Liver (tissue), 9 donors: Measurements from ENCODE around the gene DDX25. TPM values are rescaled to one million over a fixed set of nuclear protein-coding genes. Genes with fewer than 3 reads are reported as not detected.

ENCODE experiments used
- DNase-seq: peaks from one replicate; pipeline ENCODE4 v3.0.0-alpha.2; 2017; ENCODE audit warnings: low spot score
- H3K27ac ChIP-seq, 2 donors: one replicate each; pipeline ENCODE4 v1.7.0; 2013; ENCODE audit warnings: inconsistent platforms in 2 of 2, low read length in 2 of 2, control low read depth in 1 of 2, low read depth in 1 of 2, mild to moderate bottlenecking in 1 of 2
- H3K27me3 ChIP-seq, 4 donors: one replicate each; pipeline versions ENCODE4 v1.6.1 to v1.7.0; 2013; ENCODE audit warnings: low read length in 3 of 4, inconsistent platforms in 1 of 4, mild to moderate bottlenecking in 1 of 4, moderate library complexity in 1 of 4; ENCODE audit not compliant: control insufficient read depth in 4 of 4, insufficient read depth in 4 of 4
- H3K36me3 ChIP-seq, 4 donors: one replicate each; pipeline versions ENCODE4 v1.6.1 to v1.7.0; 2013; ENCODE audit warnings: low read length in 3 of 4, mild to moderate bottlenecking in 3 of 4, low read depth in 1 of 4, moderate library complexity in 1 of 4; ENCODE audit not compliant: control insufficient read depth in 4 of 4, insufficient read depth in 3 of 4
- H3K4me1 ChIP-seq, 4 donors: one replicate each; pipeline versions ENCODE4 v1.6.1 to v1.7.0; 2013; ENCODE audit warnings: low read length in 3 of 4, mild to moderate bottlenecking in 3 of 4, moderate library complexity in 1 of 4; ENCODE audit not compliant: control insufficient read depth in 4 of 4, insufficient read depth in 4 of 4
- H3K4me3 ChIP-seq, 3 donors: one replicate each; pipeline versions ENCODE4 v1.6.1 to v1.7.0; 2013; ENCODE audit warnings: low read length in 3 of 3, control low read depth in 1 of 3, low read depth in 1 of 3, mild to moderate bottlenecking in 1 of 3
- H3K9ac ChIP-seq, 2 donors: one replicate each; pipeline ENCODE4 v1.7.0; 2013; ENCODE audit warnings: low read length in 2 of 2, mild to moderate bottlenecking in 2 of 2, moderate library complexity in 2 of 2, control low read depth in 1 of 2, low read depth in 1 of 2
- H3K9me3 ChIP-seq, 4 donors: one replicate each; pipeline versions ENCODE4 v1.6.1 to v1.7.0; 2013; ENCODE audit warnings: low read length in 3 of 4; ENCODE audit not compliant: control insufficient read depth in 4 of 4
- EGR1 ChIP-seq, 2 donors: IDR thresholded peaks; 2 replicates each; pipeline ENCODE4 v1.6.1; 2016 to 2018; ENCODE audit warnings: antibody characterized with exemption in 2 of 2, low read depth in 2 of 2
- FOXA1 ChIP-seq: IDR thresholded peaks from 2 replicates; pipeline ENCODE4 v1.6.1; 2016; ENCODE audit warnings: antibody characterized with exemption
- FOXA2 ChIP-seq: IDR thresholded peaks from 2 replicates; pipeline ENCODE4 v1.6.1; 2016; ENCODE audit warnings: antibody characterized with exemption
- GABPA ChIP-seq, 2 donors: IDR thresholded peaks in 1 of 2; conservative IDR thresholded peaks in 1 of 2; 2 replicates each; pipeline ENCODE4 v1.6.1; 2016; ENCODE audit warnings: antibody characterized with exemption in 2 of 2, mild to moderate bottlenecking in 1 of 2, moderate library complexity in 1 of 2
- HNF4A ChIP-seq, 2 donors: conservative IDR thresholded peaks; 2 replicates each; pipeline ENCODE4 v1.6.1; 2016; ENCODE audit warnings: antibody characterized with exemption in 2 of 2, mild to moderate bottlenecking in 2 of 2
- HNF4G ChIP-seq: IDR thresholded peaks from 2 replicates; pipeline ENCODE4 v1.6.1; 2016; ENCODE audit warnings: antibody characterized with exemption
- JUND ChIP-seq, 2 donors: IDR thresholded peaks; 2 replicates each; pipeline ENCODE4 v1.6.1; 2016; ENCODE audit warnings: antibody characterized with exemption in 2 of 2
- NR2F2 ChIP-seq: IDR thresholded peaks from 2 replicates; pipeline ENCODE4 v1.6.1; 2016; ENCODE audit warnings: antibody characterized with exemption
- RAD21 ChIP-seq, 2 donors: IDR thresholded peaks; 2 replicates each; pipeline ENCODE4 v1.6.1; 2016; ENCODE audit warnings: antibody characterized with exemption in 2 of 2, mild to moderate bottlenecking in 2 of 2
- RXRA ChIP-seq, 2 donors: IDR thresholded peaks; 2 replicates each; pipeline ENCODE4 v1.6.1; 2017 to 2018; ENCODE audit warnings: antibody characterized with exemption in 2 of 2, mild to moderate bottlenecking in 1 of 2
- SP1 ChIP-seq: IDR thresholded peaks from 2 replicates; pipeline ENCODE4 v1.6.1; 2018; ENCODE audit warnings: antibody characterized with exemption, mild to moderate bottlenecking
- TAF1 ChIP-seq: conservative IDR thresholded peaks from 2 replicates; pipeline ENCODE4 v1.6.1; 2016; ENCODE audit warnings: antibody characterized with exemption, mild to moderate bottlenecking
- YY1 ChIP-seq: IDR thresholded peaks from 2 replicates; pipeline ENCODE4 v1.6.1; 2016; ENCODE audit warnings: antibody characterized with exemption, mild to moderate bottlenecking
- WGBS: extraction: QIAGEN DNeasy Blood & Tissue Kit; methylation state at CpG from one replicate; pipeline ENCODE4 v1.1.7; 2013; 5-methylcytosine and 5-hydroxymethylcytosine counted together
- polyA plus RNA-seq, 2 donors: library from polyadenylated mRNA; stranded (reverse) in 1 of 2; unstranded in 1 of 2; fragments of 200-250 nt in 1 of 2; fragments of >200 nt in 1 of 2; fragmentation: Nextera tagmentation in 1 of 2; extraction: Ambion mirVana in 1 of 2; gene quantifications; one replicate each; pipeline versions ENCODE4 v1.2.1 to v1.2.3, GENCODE V29; 2013 to 2015
- total RNA-seq, 2 donors: library from RNA; depleted of rRNA; stranded (reverse); fragments of >200 nt; gene quantifications; one replicate each; pipeline ENCODE4 v1.2.3, GENCODE V29; 2014
- TF ChIP-seq, protein P1 (sequence below): IDR thresholded peaks from 2 replicates; pipeline ENCODE4 v1.6.1; 2016; ENCODE audit warnings: antibody characterized with exemption
- TF ChIP-seq, protein P2 (sequence below): IDR thresholded peaks from 2 replicates; pipeline ENCODE4 v1.6.1; 2016; ENCODE audit warnings: antibody characterized with exemption, mild to moderate bottlenecking
- TF ChIP-seq, protein P3 (sequence below): fragments of 150-350 bp; IDR thresholded peaks from 2 replicates; pipeline ENCODE4 v1.5.1; 2017; ENCODE audit warnings: improper control_type of control experiment, low read depth, low read length; ENCODE audit not compliant: missing input control
- TF ChIP-seq, protein P4 (sequence below): IDR thresholded peaks from 2 replicates; pipeline ENCODE4 v1.6.1; 2016; ENCODE audit warnings: antibody characterized with exemption
- TF ChIP-seq, protein P5 (sequence below): IDR thresholded peaks from 2 replicates; pipeline ENCODE4 v1.6.1; 2016; ENCODE audit warnings: antibody characterized with exemption
- donor health status: healthy.
- donor health status: healthy.
- donor health status: healthy.
- donor health status: healthy.
- donor health status: healthy.

DDX25 gene
- total and polyA plus RNA-seq, 4 donors = 0.07 to 0.79 (median 0.31) TPM

DNA sequence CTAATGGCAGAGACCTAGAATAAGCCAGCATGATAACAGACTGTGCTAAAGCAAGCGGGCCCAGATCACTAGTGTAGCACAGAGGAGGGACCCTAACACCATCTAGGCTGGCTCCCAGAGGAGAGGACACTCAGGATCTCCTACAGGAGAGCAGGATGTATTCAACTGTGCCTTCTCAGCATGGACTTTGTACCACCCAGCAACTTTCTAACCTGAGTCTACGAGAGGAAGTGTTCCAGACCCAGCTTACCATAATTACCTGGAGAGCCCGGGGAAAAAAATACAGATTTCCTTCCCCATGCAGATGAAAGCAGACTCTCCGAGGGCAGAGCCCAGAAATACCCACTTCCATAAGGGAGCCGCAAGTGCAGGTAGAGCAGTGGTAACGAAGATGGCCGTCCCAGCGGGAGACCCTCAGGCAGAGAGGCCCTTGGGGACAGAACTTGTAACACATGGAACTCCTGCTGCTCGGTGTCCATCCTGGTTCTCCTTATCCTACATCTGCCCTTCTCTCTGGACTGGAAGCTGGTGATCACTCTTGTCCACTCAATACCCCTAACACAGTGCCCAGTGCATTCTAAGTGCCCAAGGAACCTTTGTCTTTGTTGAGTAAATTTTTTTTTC lies 20.2 kb downstream of the DDX25 start:
- TF ChIP-seq NR2F2 (no peak), FOXA1 (no peak), HNF4A (conservative IDR thresholded peaks at IDR 0.05) (no peak), RAD21 (IDR thresholded peaks at IDR 0.05) (no peak), YY1 (no peak), TAF1 (no peak), EGR1 (IDR thresholded peaks at IDR 0.05; ENCODE audit: low read depth in 2 of 2) (no peak), SP1 (no peak), RXRA (IDR thresholded peaks at IDR 0.05) (no peak), JUND (IDR thresholded peaks at IDR 0.05) (no peak), HNF4G (no peak), GABPA (IDR thresholded peaks at IDR 0.05 in 1 of 2, conservative IDR thresholded peaks at IDR 0.05 in 1 of 2) (no peak), FOXA2 (no peak)
- TF ChIP-seq, protein P1, sequence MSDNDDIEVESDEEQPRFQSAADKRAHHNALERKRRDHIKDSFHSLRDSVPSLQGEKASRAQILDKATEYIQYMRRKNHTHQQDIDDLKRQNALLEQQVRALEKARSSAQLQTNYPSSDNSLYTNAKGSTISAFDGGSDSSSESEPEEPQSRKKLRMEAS = no peak
- TF ChIP-seq, protein P2, sequence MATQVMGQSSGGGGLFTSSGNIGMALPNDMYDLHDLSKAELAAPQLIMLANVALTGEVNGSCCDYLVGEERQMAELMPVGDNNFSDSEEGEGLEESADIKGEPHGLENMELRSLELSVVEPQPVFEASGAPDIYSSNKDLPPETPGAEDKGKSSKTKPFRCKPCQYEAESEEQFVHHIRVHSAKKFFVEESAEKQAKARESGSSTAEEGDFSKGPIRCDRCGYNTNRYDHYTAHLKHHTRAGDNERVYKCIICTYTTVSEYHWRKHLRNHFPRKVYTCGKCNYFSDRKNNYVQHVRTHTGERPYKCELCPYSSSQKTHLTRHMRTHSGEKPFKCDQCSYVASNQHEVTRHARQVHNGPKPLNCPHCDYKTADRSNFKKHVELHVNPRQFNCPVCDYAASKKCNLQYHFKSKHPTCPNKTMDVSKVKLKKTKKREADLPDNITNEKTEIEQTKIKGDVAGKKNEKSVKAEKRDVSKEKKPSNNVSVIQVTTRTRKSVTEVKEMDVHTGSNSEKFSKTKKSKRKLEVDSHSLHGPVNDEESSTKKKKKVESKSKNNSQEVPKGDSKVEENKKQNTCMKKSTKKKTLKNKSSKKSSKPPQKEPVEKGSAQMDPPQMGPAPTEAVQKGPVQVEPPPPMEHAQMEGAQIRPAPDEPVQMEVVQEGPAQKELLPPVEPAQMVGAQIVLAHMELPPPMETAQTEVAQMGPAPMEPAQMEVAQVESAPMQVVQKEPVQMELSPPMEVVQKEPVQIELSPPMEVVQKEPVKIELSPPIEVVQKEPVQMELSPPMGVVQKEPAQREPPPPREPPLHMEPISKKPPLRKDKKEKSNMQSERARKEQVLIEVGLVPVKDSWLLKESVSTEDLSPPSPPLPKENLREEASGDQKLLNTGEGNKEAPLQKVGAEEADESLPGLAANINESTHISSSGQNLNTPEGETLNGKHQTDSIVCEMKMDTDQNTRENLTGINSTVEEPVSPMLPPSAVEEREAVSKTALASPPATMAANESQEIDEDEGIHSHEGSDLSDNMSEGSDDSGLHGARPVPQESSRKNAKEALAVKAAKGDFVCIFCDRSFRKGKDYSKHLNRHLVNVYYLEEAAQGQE = no peak
- TF ChIP-seq, protein P3, sequence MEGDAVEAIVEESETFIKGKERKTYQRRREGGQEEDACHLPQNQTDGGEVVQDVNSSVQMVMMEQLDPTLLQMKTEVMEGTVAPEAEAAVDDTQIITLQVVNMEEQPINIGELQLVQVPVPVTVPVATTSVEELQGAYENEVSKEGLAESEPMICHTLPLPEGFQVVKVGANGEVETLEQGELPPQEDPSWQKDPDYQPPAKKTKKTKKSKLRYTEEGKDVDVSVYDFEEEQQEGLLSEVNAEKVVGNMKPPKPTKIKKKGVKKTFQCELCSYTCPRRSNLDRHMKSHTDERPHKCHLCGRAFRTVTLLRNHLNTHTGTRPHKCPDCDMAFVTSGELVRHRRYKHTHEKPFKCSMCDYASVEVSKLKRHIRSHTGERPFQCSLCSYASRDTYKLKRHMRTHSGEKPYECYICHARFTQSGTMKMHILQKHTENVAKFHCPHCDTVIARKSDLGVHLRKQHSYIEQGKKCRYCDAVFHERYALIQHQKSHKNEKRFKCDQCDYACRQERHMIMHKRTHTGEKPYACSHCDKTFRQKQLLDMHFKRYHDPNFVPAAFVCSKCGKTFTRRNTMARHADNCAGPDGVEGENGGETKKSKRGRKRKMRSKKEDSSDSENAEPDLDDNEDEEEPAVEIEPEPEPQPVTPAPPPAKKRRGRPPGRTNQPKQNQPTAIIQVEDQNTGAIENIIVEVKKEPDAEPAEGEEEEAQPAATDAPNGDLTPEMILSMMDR = no peak
- TF ChIP-seq, protein P4, sequence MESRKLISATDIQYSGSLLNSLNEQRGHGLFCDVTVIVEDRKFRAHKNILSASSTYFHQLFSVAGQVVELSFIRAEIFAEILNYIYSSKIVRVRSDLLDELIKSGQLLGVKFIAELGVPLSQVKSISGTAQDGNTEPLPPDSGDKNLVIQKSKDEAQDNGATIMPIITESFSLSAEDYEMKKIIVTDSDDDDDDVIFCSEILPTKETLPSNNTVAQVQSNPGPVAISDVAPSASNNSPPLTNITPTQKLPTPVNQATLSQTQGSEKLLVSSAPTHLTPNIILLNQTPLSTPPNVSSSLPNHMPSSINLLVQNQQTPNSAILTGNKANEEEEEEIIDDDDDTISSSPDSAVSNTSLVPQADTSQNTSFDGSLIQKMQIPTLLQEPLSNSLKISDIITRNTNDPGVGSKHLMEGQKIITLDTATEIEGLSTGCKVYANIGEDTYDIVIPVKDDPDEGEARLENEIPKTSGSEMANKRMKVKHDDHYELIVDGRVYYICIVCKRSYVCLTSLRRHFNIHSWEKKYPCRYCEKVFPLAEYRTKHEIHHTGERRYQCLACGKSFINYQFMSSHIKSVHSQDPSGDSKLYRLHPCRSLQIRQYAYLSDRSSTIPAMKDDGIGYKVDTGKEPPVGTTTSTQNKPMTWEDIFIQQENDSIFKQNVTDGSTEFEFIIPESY = no peak
- TF ChIP-seq, protein P5, sequence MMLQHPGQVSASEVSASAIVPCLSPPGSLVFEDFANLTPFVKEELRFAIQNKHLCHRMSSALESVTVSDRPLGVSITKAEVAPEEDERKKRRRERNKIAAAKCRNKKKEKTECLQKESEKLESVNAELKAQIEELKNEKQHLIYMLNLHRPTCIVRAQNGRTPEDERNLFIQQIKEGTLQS = no peak
- 90% methylated on average over 9 of the region's 9 CpGs for WGBS
- DNase-seq = no peak
- Histone ChIP-seq H3K36me3 (no peaks in the 10 kb centered on the region), H3K4me1 (peaks cover 3 to 15% (median 7%) of the 10 kb centered on the region in 4 donors), H3K9me3 (no peaks in the 10 kb centered on the region), H3K9ac (peak overlapping the region in 1 of 2 donors; percentile 40), H3K27me3 (no peaks in the 10 kb centered on the region), H3K4me3 (no peak overlapping the region), H3K27ac (no peak overlapping the region)
